Right lobe of liver (tissue), 6 donors: Measurements from ENCODE around the gene MOCOS. TPM values are rescaled to one million over a fixed set of nuclear protein-coding genes. Genes with fewer than 3 reads are reported as not detected.
A peak's percentile ranks its signal among the peaks of the same experiment; 100 is the strongest.

Experiments used
- ATAC-seq, 4 donors: fragments of 200-7000 bp; cut with Tn5 transposase; one replicate each; pipeline ENCODE4 v1.9.1; 2020; ENCODE audit warnings: mild to moderate bottlenecking in 4 of 4, moderate library complexity in 4 of 4
- DNase-seq, 3 donors: peaks; one replicate each; pipeline ENCODE4 v3.0.0-alpha.2; 2020
- H3K27ac ChIP-seq, 3 donors: fragments of 200-600 bp; one replicate each; pipeline ENCODE4 v1.8.0; 2022
- H3K27me3 ChIP-seq, 2 donors: fragments of 200-600 bp; one replicate each; pipeline ENCODE4 v1.8.0; 2022
- H3K36me3 ChIP-seq, 4 donors: fragments of 200-600 bp; sonication (generic) in 1 of 4; one replicate each; pipeline versions ENCODE4 v1.5.1 to v1.8.0; 2017 to 2022; ENCODE audit warnings: control low read depth in 1 of 4
- H3K4me1 ChIP-seq, 4 donors: fragments of 200-600 bp; sonication (generic) in 1 of 4; one replicate each; pipeline versions ENCODE4 v1.5.1 to v1.8.0; 2017 to 2022; ENCODE audit warnings: control low read depth in 1 of 4
- H3K4me3 ChIP-seq, 3 donors: fragments of 200-600 bp; one replicate each; pipeline ENCODE4 v1.8.0; 2022
- H3K9me3 ChIP-seq, 4 donors: fragments of 200-600 bp; sonication (generic) in 1 of 4; one replicate each; pipeline versions ENCODE4 v1.5.1 to v1.8.0; 2017 to 2022; ENCODE audit warnings: control low read depth in 1 of 4
- CTCF ChIP-seq, 4 donors: fragments of 200-600 bp in 3 of 4; fragments of 450-650 bp in 1 of 4; IDR thresholded peaks; one replicate each; pipeline versions ENCODE4 v1.5.1 to v1.8.0; 2016 to 2022; ENCODE audit warnings: antibody characterized with exemption in 4 of 4, mild to moderate bottlenecking in 2 of 4
- POLR2A ChIP-seq: fragments of 450-650 bp; IDR thresholded peaks from one replicate; pipeline ENCODE4 v1.6.1; 2017; ENCODE audit warnings: antibody characterized with exemption, mild to moderate bottlenecking
- WGBS: methylation state at CpG from one replicate; pipeline ENCODE4 v1.1.6; 2018; ENCODE audit warnings: low coverage, low lambda C conversion rate; ENCODE audit not compliant: insufficient coverage; ENCODE audit errors: missing lambda C conversion rate; 5-methylcytosine and 5-hydroxymethylcytosine counted together
- intact Hi-C, 2 donors: fragments of 100-400 bp; cut with DNase I; formaldehyde crosslinking; loops; one replicate each; pipeline versions ENCODE4 v1.11.2 to v1.14.1; 2022
- total RNA-seq, 6 experiments: library from RNA; depleted of rRNA in 2 of 6; stranded (reverse); fragments of >200 nt in 2 of 6; fragmentation: NEBNext Ultra II Directional in 3 of 6; extraction: Animal tissue kit (Norgen Biotek cat#: 25700) in 3 of 6; gene quantifications; one replicate each; pipeline versions ENCODE4 v1.1.0 to v1.2.4, GENCODE V29; 2016 to 2023
- donor health status: DM: no; HTN: yes; CAD: no.
- donor health status: DM: no; HTN: no; CAD: no.
- donor health status: DM: no; HTN: no; CAD: no.
- donor health status: DM: no; HTN: yes; CAD: no.
- donor health status: DM: no; HTN: yes; CAD: no.

MOCOS gene
- total RNA-seq, 6 experiments from 2014 or later = 12.2 to 35.2 (median 25.2) TPM

GRCh38 chr18:36274083-36274715 is 86.9 kb downstream of the MOCOS start:
- ATAC-seq (peak in 1 of 4 donors; percentile 14), DNase-seq (no peak)
- Histone ChIP-seq H3K27me3 (no peaks in the 10 kb centered on the region), H3K4me3 (no peak overlapping the region), H3K27ac (no peak overlapping the region), H3K36me3 (peaks cover 0 to 6% (median 3%) of the 10 kb centered on the region in 4 donors), H3K9me3 (no peaks in the 10 kb centered on the region), H3K4me1 (no peaks in the 10 kb centered on the region)
- TF ChIP-seq CTCF (IDR thresholded peaks at IDR 0.05) = no peak
- no peak for TF ChIP-seq POLR2A
- WGBS = 87% methylated on average over 4 of the region's 8 CpGs
- intact Hi-C loops = no loop called here

- DNase-seq (no peak), ATAC-seq (no peak)
- Histone ChIP-seq H3K27me3 (no peaks in the 10 kb centered on the region), H3K4me3 (no peak overlapping the region), H3K36me3 (no peaks in the 10 kb centered on the region), H3K4me1 (no peaks in the 10 kb centered on the region), H3K27ac (no peak overlapping the region), H3K9me3 (no peaks in the 10 kb centered on the region)
- TF ChIP-seq CTCF (IDR thresholded peaks at IDR 0.05) = no peak
- TF ChIP-seq POLR2A = no peak
- intact Hi-C loops = no loop called here
- WGBS = 100% methylated on average over 1 of the region's 1 CpG
These were observed 88.3 kb downstream of the MOCOS start for GRCh38 chr18:36275561-36275960.

GRCh38 chr18:36279001-36279400 is 91.7 kb downstream of the MOCOS start:
- Histone ChIP-seq H3K36me3 (no peaks in the 10 kb centered on the region), H3K4me1 (no peaks in the 10 kb centered on the region), H3K4me3 (no peak overlapping the region), H3K27me3 (no peaks in the 10 kb centered on the region), H3K9me3 (no peaks in the 10 kb centered on the region), H3K27ac (no peak overlapping the region)
- ATAC-seq (no peak), DNase-seq (no peak)
- no peak for TF ChIP-seq CTCF (IDR thresholded peaks at IDR 0.05)
- TF ChIP-seq POLR2A = no peak
- intact Hi-C loops = no loop called here
- 72% methylated on average over 2 of the region's 3 CpGs for WGBS

- DNase-seq (no peak), ATAC-seq (no peak)
- no peaks in the 10 kb centered on the region for H3K9me3 ChIP-seq
- no peaks in the 10 kb centered on the region for H3K36me3 ChIP-seq
- intact Hi-C loops = loop anchor here in 1 of 2 donors (5.0 kb wide), 1 partner anchor 180 kb away; no protein-coding TSS in a partner anchor
- 42% methylated on average over 3 of the region's 3 CpGs for WGBS
- no peak overlapping the region for H3K27ac ChIP-seq
- no peaks in the 10 kb centered on the region for H3K4me1 ChIP-seq
- no peak overlapping the region for H3K4me3 ChIP-seq
- no peaks in the 10 kb centered on the region for H3K27me3 ChIP-seq
- TF ChIP-seq CTCF (IDR thresholded peaks at IDR 0.05) = no peak
- TF ChIP-seq POLR2A = no peak
These were observed 94.6 kb downstream of the MOCOS start for GRCh38 chr18:36281936-36282335.
